Myocyte (in vitro differentiated cells): Measurements from ENCODE around the gene DNAH6. TPM values are rescaled to one million over a fixed set of nuclear protein-coding genes. Genes with fewer than 3 reads are reported as not detected.
"Not testable (repeated sequence)": the region's sequence is repeated elsewhere in the genome, so short reads cannot be mapped to it uniquely, and the experiment has no call there.

Source experiments
- DNase-seq: peaks from one replicate; pipeline ENCODE4 v3.0.0-alpha.2; 2012; ENCODE audit warnings: low read depth
- polyA plus RNA-seq: library from polyadenylated mRNA; unstranded; fragments of >200 nt; gene quantifications from one replicate; pipeline ENCODE4 v1.2.1, GENCODE V29; 2012; ENCODE audit warnings: missing spikeins
- total RNA-seq: library from RNA; depleted of rRNA; stranded (reverse); fragments of >200 nt; gene quantifications from 2 replicates; pipeline ENCODE4 v1.2.3, GENCODE V29; 2014

Gene DNAH6, protein sequence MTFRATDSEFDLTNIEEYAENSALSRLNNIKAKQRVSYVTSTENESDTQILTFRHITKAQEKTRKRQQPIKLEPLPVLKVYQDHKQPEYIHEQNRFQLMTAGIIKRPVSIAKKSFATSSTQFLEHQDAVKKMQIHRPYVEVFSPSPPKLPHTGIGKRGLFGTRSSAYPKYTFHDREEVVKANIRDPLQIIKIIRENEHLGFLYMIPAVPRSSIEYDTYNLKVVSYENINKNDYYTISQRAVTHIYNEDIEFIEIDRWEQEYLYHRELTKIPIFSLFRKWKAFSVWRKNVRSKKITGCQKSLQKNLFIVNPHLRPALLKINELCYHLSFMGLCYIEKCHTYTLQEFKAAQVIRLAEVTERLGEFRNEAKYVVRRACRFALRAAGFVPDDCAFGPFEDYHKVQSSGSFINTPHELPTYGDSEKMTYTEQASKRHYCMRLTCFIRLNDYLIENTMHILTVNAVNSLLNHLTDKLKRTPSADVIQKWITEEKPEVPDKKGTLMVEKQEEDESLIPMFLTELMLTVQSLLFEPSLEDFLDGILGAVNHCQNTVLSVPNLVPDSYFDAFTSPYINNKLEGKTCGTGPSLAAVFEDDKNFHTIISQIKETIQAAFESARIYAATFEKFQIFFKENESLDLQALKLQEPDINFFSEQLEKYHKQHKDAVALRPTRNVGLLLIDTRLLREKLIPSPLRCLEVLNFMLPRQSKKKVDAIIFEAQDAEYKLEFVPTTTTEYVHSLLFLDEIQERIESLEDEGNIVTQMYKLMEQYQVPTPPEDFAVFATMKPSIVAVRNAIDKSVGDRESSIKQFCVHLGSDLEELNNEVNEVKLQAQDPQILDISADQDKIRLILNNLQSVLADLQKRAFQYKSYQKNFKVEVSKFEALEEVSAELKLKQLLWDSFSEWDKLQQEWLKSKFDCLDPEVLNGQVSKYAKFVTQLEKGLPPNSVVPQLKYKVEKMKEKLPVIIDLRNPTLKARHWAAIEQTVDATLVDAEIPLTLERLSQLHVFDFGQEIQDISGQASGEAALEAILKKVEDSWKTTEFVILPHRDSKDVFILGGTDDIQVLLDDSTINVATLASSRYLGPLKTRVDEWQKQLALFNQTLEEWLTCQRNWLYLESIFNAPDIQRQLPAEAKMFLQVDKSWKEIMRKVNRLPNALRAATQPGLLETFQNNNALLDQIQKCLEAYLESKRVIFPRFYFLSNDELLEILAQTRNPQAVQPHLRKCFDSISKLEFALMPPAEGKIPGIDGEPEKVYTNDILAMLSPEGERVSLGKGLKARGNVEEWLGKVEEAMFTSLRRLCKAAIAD (N-terminal part only)
- 0.03 TPM in 1 of 2 replicates, not detected in the other for total RNA-seq
- not detected for polyA plus RNA-seq

DNA sequence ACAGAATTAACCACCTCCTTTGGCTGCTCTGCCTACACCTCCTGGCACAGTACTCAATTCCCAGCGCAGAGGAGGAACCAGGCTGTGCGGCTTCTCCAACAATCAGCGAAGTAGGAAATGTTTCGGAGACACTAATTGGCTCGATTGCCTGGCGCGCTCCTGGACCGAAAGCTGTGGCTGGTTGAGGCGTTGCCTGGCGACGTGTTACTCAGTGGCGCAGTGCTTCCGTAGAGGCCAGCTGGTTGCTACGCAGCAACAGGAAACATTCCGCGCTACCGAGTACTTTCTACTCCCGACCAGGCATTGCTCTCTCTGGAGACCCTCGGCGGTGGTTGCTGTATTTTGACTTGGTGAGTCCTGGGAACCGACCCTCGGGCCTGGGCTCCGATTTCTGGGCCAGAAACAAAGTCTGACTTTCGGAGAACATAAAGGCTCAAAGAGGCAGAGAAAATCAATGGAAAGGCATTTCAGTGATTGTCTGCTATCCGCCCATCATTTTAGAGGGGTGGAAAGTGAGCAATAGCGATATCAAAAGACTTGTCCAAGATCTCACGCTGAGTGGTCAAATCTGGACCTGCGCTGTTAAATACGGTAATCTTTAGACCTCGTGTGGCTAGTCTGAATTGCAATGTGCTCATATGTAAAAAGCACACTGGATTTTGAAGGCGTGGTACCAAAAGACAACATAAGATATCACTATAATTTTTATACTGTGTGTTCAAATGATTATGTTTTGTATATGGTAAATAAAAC lies at the start of gene DNAH6:
Gene DNAH6, plus strand, starts transcription at position 265 of the 753 bp plus-strand sequence. CDS start 1,329 bp downstream, outside the sequence.
- DNase-seq, result peak; percentile 81

DNA sequence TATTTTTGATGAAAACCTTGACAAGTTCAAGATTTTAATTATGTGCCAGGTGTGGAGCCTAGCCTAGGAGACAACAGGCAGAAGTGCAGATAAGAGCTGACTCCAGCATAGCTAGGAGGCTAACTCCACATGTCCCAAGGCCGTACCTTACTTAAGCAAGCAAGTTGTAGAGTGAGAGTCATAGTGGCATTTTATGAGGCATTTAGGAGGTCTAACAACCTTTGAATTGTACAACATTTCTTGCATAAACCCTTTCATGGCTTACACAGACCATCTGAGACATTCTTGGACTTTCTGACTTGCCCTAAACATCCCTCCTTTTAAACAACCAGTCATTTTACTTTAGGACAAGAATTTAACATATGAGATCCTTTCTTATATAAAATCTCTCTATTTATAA lies 48.9 kb upstream of the DNAH6 start:
- no peak for DNase-seq

DNA sequence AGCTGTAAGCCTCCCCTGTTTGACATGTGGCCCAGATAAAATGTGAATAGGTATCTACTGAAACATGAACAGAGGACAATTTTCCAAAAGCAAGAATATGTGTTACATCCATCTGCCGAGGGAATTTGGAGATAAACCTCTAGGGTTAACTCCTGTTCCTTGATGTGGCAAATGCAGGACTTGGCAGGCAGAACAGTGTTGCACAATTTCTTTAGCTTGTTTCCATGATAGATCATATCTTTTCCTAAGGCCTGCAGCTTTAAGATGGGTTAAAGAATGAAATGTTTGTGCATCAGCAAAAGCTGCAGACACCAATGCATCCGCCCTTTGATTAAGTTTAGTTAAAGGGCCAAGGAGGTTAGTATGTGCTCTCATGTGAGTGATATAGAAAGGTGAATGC lies 43.9 kb upstream of the DNAH6 start:
- DNase-seq, result not testable (repeated sequence)

DNA sequence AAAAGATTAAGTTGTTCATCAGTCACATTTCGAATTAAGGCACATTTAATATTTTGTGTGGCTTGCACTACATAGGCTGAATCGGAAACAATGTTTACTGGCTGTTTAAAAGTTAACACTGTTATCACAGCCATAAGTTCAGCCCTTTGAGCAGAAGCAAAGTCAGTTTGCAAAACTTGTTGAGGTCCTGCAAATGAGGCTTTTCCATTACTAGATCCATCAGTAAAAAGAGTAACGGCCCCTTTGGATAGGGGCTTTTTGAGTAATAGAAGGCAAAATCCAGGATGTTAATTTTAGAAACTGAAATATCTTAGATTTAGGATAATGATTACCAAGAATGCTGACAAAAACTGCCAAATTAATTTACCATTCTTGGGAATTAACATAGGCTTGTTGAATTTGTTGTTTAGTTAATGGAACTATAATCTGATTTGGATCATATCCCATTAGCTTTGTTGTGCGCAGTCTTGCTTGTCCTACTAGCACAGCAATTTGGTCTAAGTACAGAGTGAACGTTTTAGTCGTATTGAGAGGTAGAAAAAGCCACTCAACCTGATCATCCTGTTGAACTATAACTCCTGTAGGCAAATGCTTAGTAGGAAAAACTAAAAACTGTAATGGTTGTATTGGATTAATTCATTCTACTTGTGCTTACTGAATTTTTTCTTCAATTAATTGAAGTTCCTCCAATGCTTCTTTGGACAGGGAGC lies 43.3 kb upstream of the DNAH6 start:
- no peak for DNase-seq

DNA sequence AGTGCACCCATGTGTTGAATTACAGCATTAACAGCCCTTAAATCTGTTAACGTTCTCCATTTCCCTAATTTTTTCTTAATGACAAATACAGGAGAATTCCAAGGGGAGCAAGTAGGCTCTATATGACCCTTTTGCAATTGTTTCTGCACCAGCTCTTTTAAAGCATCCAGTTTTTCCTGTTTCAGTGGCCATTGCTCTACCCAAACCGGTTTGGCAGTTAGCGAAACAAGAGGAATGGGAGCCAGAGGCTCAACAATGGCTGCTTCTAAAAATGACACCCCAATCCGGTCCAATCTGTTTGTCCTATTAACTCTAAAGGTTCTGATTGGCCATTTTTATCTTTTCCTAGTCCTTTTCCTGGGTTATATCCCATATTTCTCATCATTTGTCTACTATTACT lies 42.1 kb upstream of the DNAH6 start:
- no peak for DNase-seq

DNA sequence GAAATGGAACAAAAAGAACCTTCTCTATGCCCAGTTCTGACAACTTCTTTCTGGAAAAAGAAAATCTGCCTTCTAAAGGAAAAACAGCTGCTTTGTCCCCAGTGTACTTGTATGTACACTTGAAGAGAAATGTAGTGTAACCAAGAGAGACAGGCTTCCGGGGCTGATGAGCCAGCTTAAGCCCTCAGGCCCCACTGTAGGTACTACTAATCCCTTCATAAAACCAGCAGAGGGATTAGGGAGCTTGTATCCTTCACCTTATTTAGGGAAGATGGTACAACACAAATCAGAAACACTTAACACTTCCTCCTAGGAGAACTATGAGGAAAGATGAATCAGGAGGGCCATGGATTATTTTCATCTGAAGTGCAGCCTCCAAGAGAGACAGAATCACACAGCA lies 38.4 kb upstream of the DNAH6 start:
- no peak for DNase-seq

DNA sequence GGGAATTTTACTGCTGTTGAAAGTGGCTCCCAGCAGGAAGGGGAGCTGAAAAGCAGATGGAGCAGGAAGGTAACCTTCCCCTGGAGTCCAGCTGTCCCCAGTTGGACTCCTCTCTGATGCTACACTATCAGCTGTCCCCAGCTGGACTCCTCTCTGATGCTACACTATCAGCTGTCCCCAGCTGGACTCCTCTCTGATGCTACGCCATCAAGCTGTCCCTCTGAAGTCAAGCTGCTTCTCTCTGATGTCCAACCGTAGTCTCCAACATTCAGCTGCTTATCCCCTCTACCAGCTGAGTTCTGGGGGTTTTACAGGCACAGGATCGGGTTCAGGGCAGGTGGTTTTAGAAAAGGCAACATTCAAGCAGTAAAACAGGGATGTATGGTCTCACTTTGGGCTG lies 37.4 kb upstream of the DNAH6 start:
- DNase-seq, result no peak

DNA sequence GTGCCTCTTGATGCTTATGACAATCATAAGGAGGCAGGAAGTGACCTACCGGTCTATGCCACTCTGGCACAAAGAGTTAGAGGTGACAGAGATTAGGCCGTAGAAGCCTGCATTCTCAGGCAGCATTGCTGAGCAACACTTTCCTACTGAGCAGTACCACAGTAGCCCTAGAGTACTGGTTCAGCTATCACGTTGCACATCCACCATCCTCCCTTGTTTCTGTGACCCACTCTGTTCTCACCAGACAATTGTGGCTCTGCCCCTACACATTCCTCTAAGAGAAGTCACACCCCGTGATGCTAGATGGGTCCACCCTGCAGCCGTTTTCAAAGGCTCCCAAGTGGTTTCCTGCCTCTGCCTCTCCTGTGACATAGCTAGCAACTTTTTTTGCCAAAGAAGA lies 34.6 kb upstream of the DNAH6 start:
- peak; percentile 43 for DNase-seq

DNA sequence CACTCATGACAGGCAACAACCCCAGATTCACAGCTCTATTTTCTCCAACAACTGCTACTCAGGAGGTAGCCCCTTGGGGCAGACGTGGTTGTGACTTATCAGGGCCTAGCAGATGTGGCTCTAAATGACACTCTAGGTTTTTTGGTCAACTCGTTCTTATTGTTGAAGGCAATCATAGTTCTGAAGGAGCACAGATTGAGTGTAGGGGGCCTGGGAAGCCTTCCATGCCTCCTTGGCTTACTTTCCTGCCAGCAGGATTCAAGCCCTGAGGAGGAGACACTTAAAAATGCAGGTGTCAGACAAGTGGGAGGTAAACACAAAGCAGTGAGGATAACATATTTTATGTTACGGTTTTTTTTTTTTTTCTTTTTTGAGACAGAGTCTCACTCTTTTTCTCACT lies 33.7 kb upstream of the DNAH6 start:
- DNase-seq, result no peak

DNA sequence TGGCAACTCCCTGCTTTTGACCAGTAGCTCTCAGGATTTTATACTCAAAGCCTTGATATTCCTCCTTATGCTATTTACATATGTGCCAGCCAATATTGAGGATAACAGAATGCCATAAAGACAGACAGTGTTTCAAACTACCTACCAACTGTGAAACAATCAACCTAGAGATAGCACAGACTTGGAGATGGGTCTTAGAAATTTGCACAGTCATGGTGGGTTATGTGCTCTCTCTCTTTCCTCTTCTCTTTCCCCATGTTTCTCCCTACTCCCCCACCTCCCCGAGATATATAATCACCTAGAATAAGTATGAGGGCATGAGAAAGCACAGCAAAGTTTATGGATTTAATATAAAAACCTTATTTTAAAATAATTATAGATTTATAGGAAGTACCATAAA lies 33.0 kb upstream of the DNAH6 start:
- no peak for DNase-seq

DNA sequence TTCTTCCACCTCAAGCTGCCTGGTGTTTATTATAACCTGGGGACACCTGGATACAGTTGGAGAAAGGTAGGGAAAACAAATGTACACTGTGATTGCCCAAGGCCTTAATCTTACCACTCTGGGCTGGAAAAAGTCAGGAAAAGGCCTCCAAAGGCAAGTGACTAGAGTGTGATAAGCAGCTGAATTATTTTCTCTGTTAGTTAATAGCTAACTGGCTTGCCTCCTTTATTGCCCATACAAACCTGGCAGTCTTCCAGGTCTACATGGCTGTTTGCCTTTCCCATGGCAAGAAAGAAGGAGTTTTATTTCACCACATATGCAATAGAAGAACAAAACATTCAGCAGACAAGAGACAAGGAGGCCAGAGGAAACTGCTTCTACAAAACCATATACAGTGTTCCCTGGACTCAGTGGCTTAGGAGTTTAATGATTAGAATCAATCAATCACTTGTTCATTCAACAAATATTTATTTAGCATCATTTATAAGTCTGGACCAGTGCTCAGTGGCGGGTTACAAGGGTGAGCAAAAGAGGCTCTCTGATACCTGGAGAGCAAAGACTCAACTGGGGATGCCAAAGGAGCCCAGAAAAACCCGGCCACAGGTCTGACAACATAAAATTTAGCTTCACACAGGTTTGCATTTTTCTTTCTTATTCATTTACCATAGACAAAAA lies 29.7 kb upstream of the DNAH6 start:
- DNase-seq, result peak; percentile 23

DNA sequence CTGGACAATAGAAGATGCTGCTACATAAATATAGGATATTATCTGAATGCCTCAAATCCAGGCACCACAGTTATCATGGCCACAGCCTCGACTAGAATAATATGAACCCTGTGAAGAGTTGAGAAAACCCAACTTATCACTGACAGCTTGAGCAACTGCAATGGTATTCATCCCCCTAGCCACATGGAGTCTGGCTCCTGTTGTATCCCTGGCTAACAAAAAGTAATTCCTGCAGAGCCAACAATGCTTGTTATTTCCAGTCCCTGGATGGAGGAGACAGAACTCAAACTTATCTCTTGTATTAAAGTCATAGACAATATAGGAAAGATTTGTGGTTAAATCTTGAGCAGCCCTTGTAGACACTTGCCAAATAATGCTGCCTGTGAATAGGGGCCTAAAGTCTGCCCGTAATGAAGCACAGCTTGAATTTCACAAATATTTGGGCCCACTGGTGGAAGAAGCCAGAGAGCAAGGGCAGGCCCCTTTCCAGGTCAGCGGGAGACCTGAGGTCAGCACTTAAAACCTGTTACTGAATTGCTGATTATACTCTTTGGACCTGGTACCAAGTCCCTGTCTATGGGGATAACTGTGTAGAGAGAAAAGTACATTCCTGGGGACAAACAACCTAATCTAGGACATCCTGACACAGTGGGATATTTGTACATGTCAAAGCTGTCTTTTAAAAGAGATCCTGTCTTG lies 28.9 kb upstream of the DNAH6 start:
- no peak for DNase-seq

DNA sequence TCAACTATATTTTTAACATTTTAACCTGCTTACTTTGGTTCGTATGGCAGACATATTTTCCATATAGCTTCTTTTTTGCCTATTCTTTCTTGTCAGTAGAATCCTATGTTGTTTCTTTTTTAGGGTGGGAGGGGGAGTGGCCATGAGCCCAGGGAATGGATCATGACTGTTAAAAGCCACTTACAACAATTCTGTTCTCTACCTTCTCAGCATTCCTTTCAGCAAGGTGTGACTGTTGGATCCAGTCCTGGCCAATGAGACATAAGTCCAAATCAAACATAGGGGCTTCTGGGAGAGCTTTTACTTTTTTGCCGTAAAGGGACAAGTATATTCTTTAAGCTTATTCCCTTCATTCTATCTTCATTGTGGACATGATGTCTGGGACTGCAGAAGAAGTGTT lies 25.0 kb upstream of the DNAH6 start:
- DNase-seq, result no peak

DNA sequence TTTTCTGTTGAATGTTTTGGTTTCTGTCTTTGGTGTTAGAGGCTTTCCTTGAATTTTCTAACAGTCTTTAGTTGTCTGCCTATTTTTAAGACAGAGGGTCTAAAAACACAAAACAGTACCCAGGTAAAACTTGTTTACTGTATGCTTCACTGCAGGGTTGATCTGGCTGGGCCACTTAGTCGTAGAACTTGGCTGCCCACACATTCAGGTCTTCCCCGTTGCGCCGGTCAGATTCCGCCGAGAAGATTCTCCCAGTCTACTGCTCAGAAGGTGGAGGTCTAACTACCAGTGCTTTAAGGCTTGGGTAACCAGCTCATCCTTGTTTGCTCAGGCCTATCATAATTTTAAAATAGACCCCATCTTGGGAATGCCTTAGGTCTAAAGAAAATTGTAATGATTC lies 24.6 kb upstream of the DNAH6 start:
- DNase-seq, result no peak

DNA sequence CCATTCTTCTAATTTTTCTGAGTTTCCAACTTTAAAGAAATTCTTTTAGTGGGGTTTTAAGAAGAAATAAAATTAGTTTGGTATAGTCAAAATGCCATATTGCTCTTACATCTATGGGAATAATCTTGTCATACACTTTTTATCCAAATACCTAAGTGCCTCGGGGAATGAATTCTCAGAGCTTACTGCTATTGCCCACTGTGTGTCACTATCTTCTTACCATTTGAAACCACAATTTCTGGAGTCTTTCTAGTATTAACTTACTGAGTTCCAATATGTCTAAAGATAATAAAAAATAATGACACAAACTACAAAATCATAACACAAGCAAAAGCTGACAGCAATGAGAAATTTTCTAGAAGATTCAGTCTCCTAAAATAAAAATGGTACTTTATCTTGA lies 23.7 kb upstream of the DNAH6 start:
- DNase-seq, result no peak

DNA sequence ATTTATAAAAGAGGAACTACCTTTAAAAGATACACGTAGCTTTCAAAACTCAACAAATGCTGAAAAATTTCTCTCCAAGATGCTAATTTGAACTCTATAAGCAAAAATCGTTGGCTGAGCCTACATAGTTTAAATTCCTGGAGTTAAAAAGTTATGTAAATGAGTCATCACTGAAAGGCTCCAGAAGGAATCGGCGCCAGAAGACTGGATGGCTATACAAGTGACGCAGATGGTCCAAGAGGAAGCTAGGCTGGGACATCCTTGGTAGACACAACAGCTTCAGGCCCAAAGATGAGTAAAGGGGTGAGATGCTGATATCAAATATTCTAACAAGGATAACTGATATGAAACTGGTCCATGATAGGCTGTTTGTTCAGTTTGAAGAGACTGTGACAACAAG lies 22.8 kb upstream of the DNAH6 start:
- peak; percentile 28 for DNase-seq

DNA sequence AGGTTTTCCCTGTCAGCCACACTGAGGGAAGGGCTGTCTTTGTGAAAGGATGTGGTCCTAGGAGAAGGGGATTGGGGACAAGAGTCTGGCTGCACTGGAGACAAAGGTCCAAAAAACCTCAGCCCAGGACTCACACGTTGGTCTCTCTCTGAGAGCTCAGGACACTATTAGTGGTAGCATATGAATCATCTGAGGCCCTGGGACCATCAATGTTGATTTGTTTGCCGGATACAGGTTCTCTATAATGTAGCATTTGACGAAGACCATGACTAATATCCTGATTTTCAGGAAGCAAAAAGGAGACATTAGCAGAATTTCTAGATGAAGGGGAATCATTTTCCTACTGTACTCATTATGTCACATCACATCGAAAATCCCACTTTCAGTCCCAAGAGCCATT lies 22.2 kb upstream of the DNAH6 start:
- no peak for DNase-seq

DNA sequence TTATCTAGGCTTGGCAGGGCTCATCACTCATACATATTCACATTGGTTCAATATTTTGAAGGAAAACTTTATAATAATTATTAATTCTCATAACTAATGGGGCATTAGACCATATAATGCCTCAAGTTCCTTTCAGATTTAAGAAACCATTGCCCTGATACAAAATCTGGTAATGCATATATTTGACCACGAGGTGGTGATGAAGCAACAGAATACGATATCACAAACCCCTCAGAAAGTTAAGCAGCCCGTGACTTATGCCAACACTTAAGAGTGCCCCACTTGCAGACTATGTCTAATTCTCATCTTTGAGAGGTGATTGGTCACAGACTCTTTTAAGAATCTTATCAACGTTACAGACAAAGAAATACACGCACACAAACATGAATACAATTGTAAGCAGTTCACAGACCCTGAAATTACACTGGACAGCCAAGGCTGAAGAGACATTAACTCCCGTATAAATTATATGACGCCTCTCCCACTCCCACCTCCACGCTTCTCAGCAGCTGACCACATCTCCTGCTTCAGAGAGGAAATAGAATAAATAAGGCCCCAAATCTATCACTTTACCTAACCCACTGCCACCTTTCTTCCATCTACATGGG lies 20.7 kb upstream of the DNAH6 start:
- peak; percentile 73 for DNase-seq
